K562 (cell line): ENCODE results near the gene WFDC11. TPM values are rescaled to one million over a fixed set of nuclear protein-coding genes. Genes with fewer than 3 reads are reported as not detected.

Experiments
- ATAC-seq: fragments of 200-7000 bp; cut with Tn5 transposase; 3 replicates; pipeline ENCODE4 v1.9.1; 2020; ENCODE audit warnings: moderate library complexity
- BruUV-seq: library from RNA; stranded (reverse); fragments of 400-500 nt; replicated peaks from 2 replicates; lab custom pipeline; 2021; lab: Mats Ljungman, UMichigan
- CTCF ChIA-PET: fragments of 300-600 bp; formaldehyde crosslinking; extraction: SDS; loops from one replicate; lab custom pipeline; 2021; ENCODE audit warnings: low intra/inter-chr PET ratio; lab: Yijun Ruan, JAX
- POLR2A ChIA-PET: fragments of 300-600, 350-650 bp; sonication (Branson Sonifier 250); formaldehyde crosslinking; extraction: SDS; loops from one replicate; lab custom pipeline; 2021; ENCODE audit warnings: antibody characterized with exemption, inconsistent platforms; lab: Yijun Ruan, JAX
- DNase-seq, 4 experiments: peaks; one replicate each; pipeline versions ENCODE4 v3.0.0 to v3.0.0-alpha.2; 2011 to 2018; ENCODE audit warnings: low spot score in 3 of 4, mixed read lengths in 3 of 4; ENCODE audit errors: extremely low read depth in 1 of 4
- FAIRE-seq: peaks from 2 replicates; lab custom pipeline; 2011; peaks lifted over from hg19 to GRCh38; lab: Jason Lieb, UNC
- H2AFZ ChIP-seq: 2 replicates; pipeline ENCODE4 v1.6.0; 2011; ENCODE audit warnings: low read depth, low read length, control low read depth, inconsistent platforms
- H3K27ac ChIP-seq: fragments of 200-600 bp; 3 replicates; pipeline ENCODE4 v1.8.0; 2011; ENCODE audit warnings: low read depth, mild to moderate bottlenecking, control low read depth, inconsistent platforms, low read length, moderate library complexity, mixed read lengths; ENCODE audit errors: extremely low read depth
- H3K27me3 ChIP-seq, 2 experiments: fragments of 300-600 bp in 1 of 2; 2 replicates in 1 of 2; 3 replicates in 1 of 2; pipeline versions ENCODE4 v1.6.0 to v1.8.0; 2011; ENCODE audit warnings: inconsistent platforms in 2 of 2, low read length in 2 of 2, mild to moderate bottlenecking in 1 of 2, mixed read lengths in 1 of 2, moderate library complexity in 1 of 2; ENCODE audit not compliant: control insufficient read depth in 2 of 2, insufficient read depth in 2 of 2
- H3K36me3 ChIP-seq: fragments of 300-600 bp; 3 replicates; pipeline ENCODE4 v1.8.0; 2011; ENCODE audit warnings: mild to moderate bottlenecking, low read length, inconsistent platforms; ENCODE audit not compliant: control insufficient read depth, insufficient read depth
- H3K4me1 ChIP-seq, 2 experiments: fragments of 200-600 bp in 1 of 2; replicated peaks in 1 of 2; 2 replicates in 1 of 2; 3 replicates in 1 of 2; pipeline versions ENCODE4 v1.5.1 to v1.8.0; 2011; ENCODE audit warnings: inconsistent platforms in 2 of 2, low read length in 2 of 2, mild to moderate bottlenecking in 1 of 2, mixed read lengths in 1 of 2, moderate library complexity in 1 of 2; ENCODE audit not compliant: control insufficient read depth in 2 of 2, insufficient read depth in 2 of 2
- H3K4me2 ChIP-seq: 2 replicates; pipeline ENCODE4 v1.6.1; 2011; ENCODE audit warnings: low read length, control low read depth, inconsistent platforms, mixed read lengths; ENCODE audit not compliant: insufficient read depth
- H3K4me3 ChIP-seq: fragments of 200-600 bp; sonication (generic), shearing (Covaris generic); 2 replicates; pipeline ENCODE4 v1.5.1; 2016; ENCODE audit warnings: control low read depth, inconsistent platforms
- H3K79me2 ChIP-seq: fragments of 200-600 bp; 3 replicates; pipeline ENCODE4 v1.8.0; 2011; ENCODE audit warnings: low read length, inconsistent platforms; ENCODE audit not compliant: control insufficient read depth, insufficient read depth
- H3K9ac ChIP-seq, 2 experiments: 2 replicates each; pipeline versions ENCODE4 v1.6.0 to v1.6.1; 2011; ENCODE audit warnings: low read depth in 2 of 2, low read length in 2 of 2, control low read depth in 1 of 2, inconsistent platforms in 1 of 2, mild to moderate bottlenecking in 1 of 2, mixed read lengths in 1 of 2; ENCODE audit not compliant: insufficient read depth in 1 of 2
- H3K9me1 ChIP-seq: one replicate; pipeline ENCODE4 v1.6.0; 2011; ENCODE audit warnings: inconsistent platforms, mild to moderate bottlenecking, low read length, moderate library complexity; ENCODE audit not compliant: control insufficient read depth, insufficient read depth
- H3K9me3 ChIP-seq: replicated peaks from 2 replicates; pipeline ENCODE4 v1.5.1; 2011; ENCODE audit warnings: low read depth, low read length, inconsistent platforms; ENCODE audit not compliant: control insufficient read depth, insufficient read depth
- H4K20me1 ChIP-seq: replicated peaks from 2 replicates; pipeline ENCODE4 v1.6.1; 2011; ENCODE audit warnings: low read length, inconsistent platforms, mixed read lengths; ENCODE audit not compliant: control insufficient read depth, insufficient read depth
- BRF2 ChIP-seq: IDR thresholded peaks from 3 replicates; pipeline ENCODE4 v1.6.1; 2011; ENCODE audit warnings: borderline replicate concordance, mild to moderate bottlenecking; ENCODE audit not compliant: insufficient read length, insufficient read depth
- CHAMP1 ChIP-seq: fragments of 450-650 bp; IDR thresholded peaks from 2 replicates; pipeline ENCODE4 v1.6.1; 2016; ENCODE audit warnings: mild to moderate bottlenecking
- HDAC6 ChIP-seq: IDR thresholded peaks from 2 replicates; pipeline ENCODE4 v1.6.1; 2012; ENCODE audit warnings: low read depth, mild to moderate bottlenecking, control low read depth, inconsistent platforms, low read length, moderate library complexity
- HIVEP1 ChIP-seq: fragments of 250-450 bp; sonication (Bioruptor Pico); IDR thresholded peaks from 2 replicates; pipeline ENCODE4 v1.4.0; 2020; ENCODE audit warnings: mild to moderate bottlenecking
- L3MBTL2 ChIP-seq: fragments of 450-650 bp; IDR thresholded peaks from 2 replicates; pipeline ENCODE4 v1.6.1; 2016; ENCODE audit warnings: mild to moderate bottlenecking, moderate library complexity
- PHB2 ChIP-seq: fragments of 450-650 bp; IDR thresholded peaks from 2 replicates; pipeline ENCODE4 v1.6.1; 2017; ENCODE audit warnings: low read depth
- SMC3 ChIP-seq: conservative IDR thresholded peaks from 2 replicates; pipeline ENCODE4 v1.6.1; 2011; ENCODE audit warnings: low read depth, low read length, improper control_type of control experiment; ENCODE audit not compliant: insufficient read depth
- TOE1 ChIP-seq, 2 experiments: fragments of 450-650 bp in 1 of 2; sonication (generic) in 1 of 2; formaldehyde crosslinking in 1 of 2; IDR thresholded peaks; 2 replicates each; pipeline versions ENCODE4 v1.7.1 to v1.8.0; 2016 to 2022; ENCODE audit warnings: borderline replicate concordance in 2 of 2, mild to moderate bottlenecking in 2 of 2, antibody characterized with exemption in 1 of 2, inconsistent platforms in 1 of 2, low read depth in 1 of 2, missing genetic modification reagents in 1 of 2, moderate library complexity in 1 of 2
- ZFP36 ChIP-seq: fragments of 150-350 bp; IDR thresholded peaks from 2 replicates; pipeline ENCODE4 v1.6.1; 2018; ENCODE audit warnings: low read length, low read depth; ENCODE audit not compliant: partially characterized antibody
- ZNF3 ChIP-seq: fragments of 250-450 bp; sonication (Bioruptor Pico); IDR thresholded peaks from 2 replicates; pipeline ENCODE4 v1.5.0; 2021; ENCODE audit warnings: mild to moderate bottlenecking, moderate library complexity
- ZNF354B ChIP-seq: fragments of 250-450 bp; sonication (Bioruptor Pico); IDR thresholded peaks from 2 replicates; pipeline ENCODE4 v1.4.0; 2020
- WGBS: fragments of 100-300 bp; shearing (Covaris generic); methylation state at CpG from one replicate; pipeline ENCODE4 v1.1.6; 2016; ENCODE audit warnings: low coverage, mixed read lengths; ENCODE audit not compliant: insufficient coverage; ENCODE audit errors: missing lambda C conversion rate; 5-methylcytosine and 5-hydroxymethylcytosine counted together
- in situ Hi-C: fragments of 300-500 bp; cut with MboI; formaldehyde crosslinking; loops from 4 replicates; pipeline ENCODE4 v1.15.0; 2018; ENCODE audit warnings: inconsistent platforms, mixed read lengths
- intact Hi-C: fragments of 100-400 bp; cut with micrococcal nuclease; formaldehyde crosslinking; loops from 2 replicates; pipeline ENCODE4 v1.14.2; 2022
- polyA plus RNA-seq, 8 experiments: library from polyadenylated mRNA; depleted of rRNA in 4 of 8; stranded (reverse) in 5 of 8; unstranded in 3 of 8; fragments of >200 nt; fragmentation: Nextera tagmentation in 2 of 8; fragmentation: Illumina TruSeq in 1 of 8; extraction: Ambion mirVana in 2 of 8; extraction: Trizol in 1 of 8; gene quantifications; 2 replicates each; pipeline versions ENCODE4 v1.2.1 to v1.2.3, GENCODE V29; 2011 to 2014; ENCODE audit warnings: inconsistent platforms in 1 of 8, missing spikeins in 1 of 8
- total RNA-seq, 7 experiments: library from RNA; depleted of rRNA in 6 of 7; stranded (reverse); fragments of >200 nt in 6 of 7; fragmentation: Illumina TruSeq in 2 of 7; extraction: Trizol in 2 of 7; gene quantifications; 2 replicates each; pipeline versions ENCODE4 v1.2.1 to v1.2.3, GENCODE V29; 2011 to 2021; ENCODE audit warnings: low replicate concordance in 1 of 7
- TF ChIP-seq, protein P1 (sequence below): fragments of 450-650 bp; formaldehyde crosslinking; IDR thresholded peaks from 2 replicates; pipeline ENCODE4 v1.4.0; 2022; ENCODE audit warnings: mild to moderate bottlenecking, moderate library complexity
- TF ChIP-seq, protein P2 (sequence below): fragments of 450-650 bp; IDR thresholded peaks from 2 replicates; pipeline ENCODE4 v1.6.1; 2016; ENCODE audit warnings: missing biosample characterization, missing genetic modification characterization
- TF ChIP-seq, protein P3 (sequence below): IDR thresholded peaks from 2 replicates; pipeline ENCODE4 v1.6.1; 2016; ENCODE audit warnings: missing genetic modification characterization, missing compliant biosample characterization

The WFDC11 gene
- total and polyA plus RNA-seq, 9 of the 15 experiments (the other 6 are each of a cell fraction or from before 2014, with no cell fraction given): not detected

DNA sequence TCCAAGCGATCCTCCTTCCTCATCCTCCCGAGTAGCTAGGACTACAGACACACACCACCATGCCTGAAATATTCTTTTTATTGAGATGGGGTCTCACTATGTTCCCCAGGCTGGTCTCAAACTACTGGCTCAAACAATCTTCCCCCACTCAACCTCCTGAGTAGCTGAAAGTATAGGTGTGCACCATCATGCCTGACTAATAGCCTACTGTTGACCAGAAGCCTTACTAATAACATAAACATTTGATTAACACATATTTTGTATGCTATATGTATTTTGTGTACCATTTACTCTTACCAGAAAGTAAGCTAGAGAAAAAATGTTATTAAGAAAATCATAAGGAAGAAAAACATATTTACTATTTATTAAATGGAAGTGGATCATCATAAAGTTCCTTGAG is 52.4 kb downstream of the WFDC11 start:
- Histone ChIP-seq H3K36me3 (no peaks in the 10 kb centered on the region), H2AFZ (no peak overlapping the region), H3K4me2 (no peak overlapping the region), H3K9me1 (no peaks in the 10 kb centered on the region), H3K9me3 (no peaks in the 10 kb centered on the region), H3K4me1 (no peaks in the 10 kb centered on the region; a peak in 1 of 5 replicates), H3K79me2 (no peaks in the 10 kb centered on the region), H4K20me1 (no peaks in the 10 kb centered on the region), H3K27ac (no peak overlapping the region), H3K4me3 (no peak overlapping the region), H3K27me3 (no peaks in the 10 kb centered on the region), H3K9ac (no peak overlapping the region)
- in situ Hi-C loops (no loop called here), intact Hi-C loops (no loop called here)
- no TSS peak for BruUV-seq
- CTCF ChIA-PET: no interaction called here
- no peak for FAIRE-seq
- DNase-seq: no peak
- 0% methylated on average over 2 of the region's 2 CpGs for WGBS
- POLR2A ChIA-PET: interaction anchor here (0.6 to 2.1 kb wide), 2 partner anchors 12 to 259 kb away, joined by 3 to 5 read pairs; partner anchors contain the start of gene WFDC10A
- no peak for ATAC-seq
- no peak for TF ChIP-seq HIVEP1 (CRISPR knock-in tag)
- no peak for TF ChIP-seq PHB2
- TF ChIP-seq L3MBTL2: no peak
- no peak for TF ChIP-seq ZFP36
- TF ChIP-seq, protein P1, sequence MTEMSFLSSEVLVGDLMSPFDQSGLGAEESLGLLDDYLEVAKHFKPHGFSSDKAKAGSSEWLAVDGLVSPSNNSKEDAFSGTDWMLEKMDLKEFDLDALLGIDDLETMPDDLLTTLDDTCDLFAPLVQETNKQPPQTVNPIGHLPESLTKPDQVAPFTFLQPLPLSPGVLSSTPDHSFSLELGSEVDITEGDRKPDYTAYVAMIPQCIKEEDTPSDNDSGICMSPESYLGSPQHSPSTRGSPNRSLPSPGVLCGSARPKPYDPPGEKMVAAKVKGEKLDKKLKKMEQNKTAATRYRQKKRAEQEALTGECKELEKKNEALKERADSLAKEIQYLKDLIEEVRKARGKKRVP (CRISPR knock-in tag): no peak
- TF ChIP-seq ZNF3 (CRISPR knock-in tag): no peak
- TF ChIP-seq ZNF354B: no peak
- TF ChIP-seq, protein P2, sequence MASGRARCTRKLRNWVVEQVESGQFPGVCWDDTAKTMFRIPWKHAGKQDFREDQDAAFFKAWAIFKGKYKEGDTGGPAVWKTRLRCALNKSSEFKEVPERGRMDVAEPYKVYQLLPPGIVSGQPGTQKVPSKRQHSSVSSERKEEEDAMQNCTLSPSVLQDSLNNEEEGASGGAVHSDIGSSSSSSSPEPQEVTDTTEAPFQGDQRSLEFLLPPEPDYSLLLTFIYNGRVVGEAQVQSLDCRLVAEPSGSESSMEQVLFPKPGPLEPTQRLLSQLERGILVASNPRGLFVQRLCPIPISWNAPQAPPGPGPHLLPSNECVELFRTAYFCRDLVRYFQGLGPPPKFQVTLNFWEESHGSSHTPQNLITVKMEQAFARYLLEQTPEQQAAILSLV (tag): no peak
- TF ChIP-seq HDAC6: no peak
- no peak for TF ChIP-seq TOE1 (IDR thresholded peaks at IDR 0.05; ENCODE audit: borderline replicate concordance)
- TF ChIP-seq TOE1 (CRISPR knock-in tag; IDR thresholded peaks at IDR 0.05; ENCODE audit: borderline replicate concordance, low read depth): no peak
- TF ChIP-seq BRF2: no peak
- TF ChIP-seq, protein P3, sequence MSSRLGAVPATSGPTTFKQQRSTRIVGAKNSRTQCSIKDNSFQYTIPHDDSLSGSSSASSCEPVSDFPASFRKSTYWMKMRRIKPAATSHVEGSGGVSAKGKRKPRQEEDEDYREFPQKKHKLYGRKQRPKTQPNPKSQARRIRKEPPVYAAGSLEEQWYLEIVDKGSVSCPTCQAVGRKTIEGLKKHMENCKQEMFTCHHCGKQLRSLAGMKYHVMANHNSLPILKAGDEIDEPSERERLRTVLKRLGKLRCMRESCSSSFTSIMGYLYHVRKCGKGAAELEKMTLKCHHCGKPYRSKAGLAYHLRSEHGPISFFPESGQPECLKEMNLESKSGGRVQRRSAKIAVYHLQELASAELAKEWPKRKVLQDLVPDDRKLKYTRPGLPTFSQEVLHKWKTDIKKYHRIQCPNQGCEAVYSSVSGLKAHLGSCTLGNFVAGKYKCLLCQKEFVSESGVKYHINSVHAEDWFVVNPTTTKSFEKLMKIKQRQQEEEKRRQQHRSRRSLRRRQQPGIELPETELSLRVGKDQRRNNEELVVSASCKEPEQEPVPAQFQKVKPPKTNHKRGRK: no peak
- no peak for TF ChIP-seq CHAMP1
- TF ChIP-seq SMC3: no peak
